DOHH2 (cell line): Measurements from ENCODE around the gene GLRA2.

Experiments
- CTCF ChIP-seq: fragments of 200-600 bp; sonication (generic); IDR thresholded peaks from one replicate; pipeline ENCODE4 v1.5.1; 2014; ENCODE audit warnings: antibody characterized with exemption, mild to moderate bottlenecking, low read depth, low read length; ENCODE audit not compliant: poor library complexity, severe bottlenecking
- EZH2phosphoT487 ChIP-seq: fragments of 200-600 bp; sonication (generic); IDR thresholded peaks from 2 replicates; pipeline ENCODE4 v1.6.1; 2017; ENCODE audit warnings: borderline replicate concordance, mild to moderate bottlenecking, antibody characterized with exemption, low read length, moderate library complexity, mixed read lengths

DNA sequence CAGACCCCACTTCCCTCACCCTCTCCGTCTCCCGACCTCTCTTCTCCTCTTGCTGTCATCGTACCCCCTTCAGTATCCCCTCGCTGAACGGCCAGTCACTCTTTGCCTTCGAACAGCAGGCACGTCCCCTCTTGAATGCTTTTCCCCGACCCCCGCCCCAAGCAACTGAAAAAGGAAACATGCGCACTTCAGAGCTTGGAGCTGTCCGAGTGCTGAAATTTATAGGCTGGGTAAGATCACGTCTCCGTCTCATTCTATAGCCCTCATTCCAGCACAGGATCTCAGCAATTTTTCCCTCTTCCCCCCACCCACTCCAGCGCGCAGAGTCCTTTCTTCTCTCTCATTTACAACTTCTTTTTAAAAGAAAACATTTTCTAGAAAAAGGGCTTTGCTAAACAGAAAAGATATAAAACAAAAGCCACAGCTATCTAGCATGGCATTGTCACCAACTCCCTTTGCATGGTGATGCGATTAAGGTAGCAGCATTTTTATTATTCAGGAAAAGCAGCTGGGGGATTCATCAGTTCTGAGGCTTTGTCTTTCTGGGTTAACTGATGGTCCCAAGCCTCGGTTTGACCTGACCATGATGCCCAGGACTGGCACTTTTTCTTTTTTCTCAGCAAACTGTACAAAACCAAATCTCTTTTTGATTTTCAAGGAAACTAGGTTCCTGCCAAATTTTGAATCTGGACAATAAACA is at the start of gene GLRA2:
- no peak for TF ChIP-seq CTCF
- TF ChIP-seq EZH2phosphoT487: no peak
